Mesenchymal stem cell (in vitro differentiated cells and primary cell): ENCODE data around the gene PTPN13.
A peak's percentile ranks its signal among the peaks of the same experiment; 100 is the strongest.

ENCODE experiments used
- DNase-seq: peaks from one replicate; pipeline ENCODE4 v3.0.0-alpha.2; 2013
- H2AFZ ChIP-seq: one replicate; pipeline ENCODE4 v1.6.1; 2013; ENCODE audit warnings: low read depth, mild to moderate bottlenecking, control low read depth, inconsistent platforms, low read length, moderate library complexity
- H2AK5ac ChIP-seq: 2 replicates; pipeline ENCODE4 v1.6.1; 2013; ENCODE audit warnings: low read length, moderate library complexity, mild to moderate bottlenecking, inconsistent platforms; ENCODE audit not compliant: severe bottlenecking
- H2BK120ac ChIP-seq: one replicate; pipeline ENCODE4 v1.6.1; 2013; ENCODE audit warnings: low read depth, mild to moderate bottlenecking, inconsistent platforms, low read length, moderate library complexity
- H2BK12ac ChIP-seq, 2 experiments: one replicate each; pipeline ENCODE4 v1.6.1; 2013; ENCODE audit warnings: inconsistent platforms in 2 of 2, low read length in 2 of 2, mild to moderate bottlenecking in 2 of 2, moderate library complexity in 2 of 2, control low read depth in 1 of 2
- H2BK15ac ChIP-seq: one replicate; pipeline ENCODE4 v1.6.1; 2013; ENCODE audit warnings: mild to moderate bottlenecking, low read depth, inconsistent platforms; ENCODE audit not compliant: poor library complexity, severe bottlenecking
- H2BK5ac ChIP-seq: 2 replicates; pipeline ENCODE4 v1.6.1; 2013; ENCODE audit warnings: low read depth, mild to moderate bottlenecking, low read length, control low read depth, inconsistent platforms; ENCODE audit not compliant: poor library complexity, severe bottlenecking
- H3K14ac ChIP-seq, 2 experiments: one replicate each; pipeline ENCODE4 v1.6.1; 2013; ENCODE audit warnings: inconsistent platforms in 2 of 2, low read length in 2 of 2, control low read depth in 1 of 2, mild to moderate bottlenecking in 1 of 2, moderate library complexity in 1 of 2
- H3K18ac ChIP-seq, 2 experiments: one replicate each; pipeline ENCODE4 v1.6.1; 2013; ENCODE audit warnings: inconsistent platforms in 2 of 2, low read length in 2 of 2, control low read depth in 1 of 2, low read depth in 1 of 2, mild to moderate bottlenecking in 1 of 2
- H3K23ac ChIP-seq, 2 experiments: one replicate each; pipeline ENCODE4 v1.6.1; 2013; ENCODE audit warnings: inconsistent platforms in 2 of 2, low read length in 2 of 2, mild to moderate bottlenecking in 2 of 2, moderate library complexity in 2 of 2, control low read depth in 1 of 2
- H3K27ac ChIP-seq: 2 replicates; pipeline ENCODE4 v1.5.1; 2013; ENCODE audit warnings: mild to moderate bottlenecking, moderate library complexity, low read length, control low read depth, inconsistent platforms; ENCODE audit not compliant: poor library complexity, severe bottlenecking
- H3K27me3 ChIP-seq, 2 experiments: 2 replicates each; pipeline versions ENCODE4 v1.6.1 to v1.7.0; 2013; ENCODE audit warnings: low read length in 2 of 2, mild to moderate bottlenecking in 2 of 2, moderate library complexity in 2 of 2, control low read depth in 1 of 2, inconsistent platforms in 1 of 2; ENCODE audit not compliant: control insufficient read depth in 1 of 2, insufficient read depth in 1 of 2
- H3K36me3 ChIP-seq, 2 experiments: 2 replicates each; pipeline versions ENCODE4 v1.6.1 to v1.7.0; 2013; ENCODE audit warnings: low read length in 2 of 2, control low read depth in 1 of 2, inconsistent platforms in 1 of 2, low read depth in 1 of 2, mild to moderate bottlenecking in 1 of 2; ENCODE audit not compliant: insufficient read depth in 2 of 2, control insufficient read depth in 1 of 2
- H3K4ac ChIP-seq, 2 experiments: one replicate each; pipeline ENCODE4 v1.6.1; 2013; ENCODE audit warnings: inconsistent platforms in 2 of 2, low read length in 2 of 2, mild to moderate bottlenecking in 2 of 2, moderate library complexity in 2 of 2, control low read depth in 1 of 2, low read depth in 1 of 2
- H3K4me1 ChIP-seq: 2 replicates; pipeline ENCODE4 v1.6.1; 2013; ENCODE audit warnings: low read depth, low read length, control low read depth; ENCODE audit not compliant: control insufficient read depth, insufficient read depth
- H3K4me2 ChIP-seq: 2 replicates; pipeline ENCODE4 v1.6.1; 2013; ENCODE audit warnings: low read length, mild to moderate bottlenecking, inconsistent platforms; ENCODE audit not compliant: poor library complexity, severe bottlenecking
- H3K4me3 ChIP-seq, 2 experiments: 2 replicates each; pipeline versions ENCODE4 v1.5.1 to v1.7.0; 2013; ENCODE audit warnings: low read length in 2 of 2, mild to moderate bottlenecking in 2 of 2, control low read depth in 1 of 2, low read depth in 1 of 2; ENCODE audit not compliant: insufficient read depth in 1 of 2
- H3K79me1 ChIP-seq: replicated peaks from 2 replicates; pipeline ENCODE4 v1.6.1; 2013; ENCODE audit warnings: mild to moderate bottlenecking, control low read depth, low read length, inconsistent platforms; ENCODE audit not compliant: poor library complexity, severe bottlenecking
- H3K9ac ChIP-seq: 2 replicates; pipeline ENCODE4 v1.7.0; 2013; ENCODE audit warnings: mild to moderate bottlenecking, low read length, moderate library complexity
- H3K9me3 ChIP-seq: 2 replicates; pipeline ENCODE4 v1.7.0; 2013; ENCODE audit warnings: mild to moderate bottlenecking, low read length; ENCODE audit not compliant: control insufficient read depth
- H4K8ac ChIP-seq: one replicate; pipeline ENCODE4 v1.6.1; 2013; ENCODE audit warnings: inconsistent platforms, mild to moderate bottlenecking, low read length, moderate library complexity
- H4K91ac ChIP-seq: one replicate; pipeline ENCODE4 v1.6.1; 2013; ENCODE audit warnings: mild to moderate bottlenecking, low read length, inconsistent platforms
- WGBS: methylation state at CpG from one replicate; pipeline ENCODE4 v1.1.7; 2013; ENCODE audit warnings: mixed read lengths; 5-methylcytosine and 5-hydroxymethylcytosine counted together

PTPN13 gene

DNA sequence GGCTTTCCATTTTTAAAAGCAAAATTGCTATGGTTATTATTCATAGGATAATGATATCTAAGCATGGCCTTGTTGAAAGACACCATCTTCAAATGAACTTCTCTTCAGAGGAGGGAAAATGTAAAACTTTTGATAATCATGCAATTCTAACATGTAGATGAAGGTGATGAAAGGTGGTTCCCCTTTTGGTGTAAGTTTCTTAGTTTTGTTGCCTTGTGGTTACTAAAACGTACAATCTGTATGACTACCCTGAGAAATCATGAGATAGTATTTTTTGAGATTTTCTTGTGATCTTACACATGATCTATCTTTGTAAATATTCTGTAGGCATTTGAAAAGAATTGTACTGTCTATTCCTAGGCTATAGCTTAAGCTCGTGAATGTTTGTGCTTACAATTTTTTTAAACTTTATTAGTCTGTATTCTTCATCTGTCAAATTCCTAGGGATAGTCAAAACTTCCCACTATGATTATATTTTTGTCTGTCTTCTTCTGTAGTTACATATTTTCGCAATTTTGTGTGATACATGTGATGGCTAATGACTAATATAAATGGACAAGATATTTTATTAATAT is 47.5 kb downstream of the PTPN13 start:
- H2BK15ac ChIP-seq = no peak overlapping the region
- H4K8ac ChIP-seq = no peak overlapping the region
- no peak overlapping the region for H2BK120ac ChIP-seq
- H2BK5ac ChIP-seq = no peak overlapping the region
- no peak overlapping the region for H3K18ac ChIP-seq
- H3K14ac ChIP-seq = no peak overlapping the region
- peaks cover 12% of the 10 kb centered on the region for H3K79me1 ChIP-seq
- no peak overlapping the region for H3K4ac ChIP-seq
- H3K23ac ChIP-seq = no peak overlapping the region
- H3K9ac ChIP-seq = no peak overlapping the region
- no peak overlapping the region for H2BK12ac ChIP-seq
- no peak overlapping the region for H3K4me3 ChIP-seq
- H3K4me2 ChIP-seq = no peak overlapping the region
- H3K4me1 ChIP-seq = no peaks in the 10 kb centered on the region
- no peak for DNase-seq
- peaks cover 10 to 18% of the 10 kb centered on the region in 2 experiments for H3K36me3 ChIP-seq
- WGBS = no CpG with 5 or more reads among the region's 3 CpGs
- H3K9me3 ChIP-seq = no peaks in the 10 kb centered on the region
- no peak overlapping the region for H2AFZ ChIP-seq
- no peak overlapping the region for H3K27ac ChIP-seq
- no peaks in the 10 kb centered on the region for H3K27me3 ChIP-seq
- no peak overlapping the region for H4K91ac ChIP-seq
- no peak overlapping the region for H2AK5ac ChIP-seq

- no peak overlapping the region for H3K14ac ChIP-seq
- H3K4ac ChIP-seq = no peak overlapping the region
- WGBS = 96% methylated on average over 8 of the region's 8 CpGs
- H2AK5ac ChIP-seq = no peak overlapping the region
- peaks cover 9% of the 10 kb centered on the region for H3K79me1 ChIP-seq
- no peak overlapping the region for H3K18ac ChIP-seq
- H2BK5ac ChIP-seq = no peak overlapping the region
- peaks cover 11 to 18% of the 10 kb centered on the region in 2 experiments for H3K36me3 ChIP-seq
- H3K4me2 ChIP-seq = no peak overlapping the region
- H3K9me3 ChIP-seq = peaks cover 18% of the 10 kb centered on the region
- no peak overlapping the region for H2AFZ ChIP-seq
- no peak overlapping the region for H3K23ac ChIP-seq
- no peaks in the 10 kb centered on the region for H3K27me3 ChIP-seq
- H4K8ac ChIP-seq = no peak overlapping the region
- H3K9ac ChIP-seq = no peak overlapping the region
- H2BK15ac ChIP-seq = no peak overlapping the region
- no peak overlapping the region for H4K91ac ChIP-seq
- H3K27ac ChIP-seq = no peak overlapping the region
- no peaks in the 10 kb centered on the region for H3K4me1 ChIP-seq
- DNase-seq = no peak
- no peak overlapping the region for H3K4me3 ChIP-seq
- H2BK12ac ChIP-seq = no peak overlapping the region
- H2BK120ac ChIP-seq = no peak overlapping the region
Measured at GRCh38 chr4:86644892-86645291, 50.8 kb downstream of the PTPN13 start.

DNA sequence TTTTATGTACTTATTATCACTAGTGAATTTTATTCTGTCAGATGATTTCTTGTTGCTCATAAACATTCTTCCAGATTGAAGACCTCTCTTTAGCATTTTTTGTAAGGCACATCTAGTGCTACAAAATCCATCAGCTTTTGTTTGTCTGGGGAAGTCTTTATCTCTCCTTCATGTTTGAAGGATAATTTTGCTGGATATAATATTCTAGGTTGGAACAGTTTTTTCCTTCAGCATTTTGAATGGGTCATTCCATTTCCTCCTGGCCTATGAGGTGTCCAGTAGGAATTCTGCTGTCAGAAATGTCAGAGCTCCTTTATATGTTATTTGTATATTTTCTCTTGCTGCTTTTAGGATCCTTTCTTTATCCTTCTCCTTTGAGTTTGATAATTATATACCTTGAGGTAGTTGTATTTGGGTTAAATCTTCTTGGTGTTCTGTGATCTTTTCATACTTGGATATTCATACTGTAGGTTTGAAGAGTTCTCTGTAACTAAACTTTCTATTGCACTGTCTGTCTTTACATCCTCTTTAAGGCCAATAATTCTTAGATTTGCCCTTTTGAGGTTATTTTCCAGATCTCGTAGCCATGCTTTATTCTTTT is 58.3 kb downstream of the PTPN13 start:
- WGBS = 100% methylated on average over 1 of the region's 1 CpG
- Histone ChIP-seq H3K4me2 (no peak overlapping the region), H3K9ac (no peak overlapping the region), H2BK12ac (no peak overlapping the region), H3K23ac (no peak overlapping the region), H2AK5ac (no peak overlapping the region), H2AFZ (no peak overlapping the region), H3K27ac (no peak overlapping the region), H4K8ac (no peak overlapping the region), H3K4me3 (no peak overlapping the region), H3K79me1 (peaks cover 10% of the 10 kb centered on the region), H3K27me3 (no peaks in the 10 kb centered on the region), H3K4me1 (no peaks in the 10 kb centered on the region), H2BK120ac (no peak overlapping the region), H3K36me3 (peaks cover under 1 to 12% of the 10 kb centered on the region in 2 experiments), H2BK15ac (no peak overlapping the region), H3K4ac (no peak overlapping the region), H3K14ac (no peak overlapping the region), H3K18ac (no peak overlapping the region), H2BK5ac (no peak overlapping the region), H3K9me3 (peaks cover 57% of the 10 kb centered on the region), H4K91ac (no peak overlapping the region)
- no peak for DNase-seq

GRCh38 chr4:86653237-86653865 is 59.2 kb downstream of the PTPN13 start:
- peak overlapping the region in 1 of 2 experiments; percentile 4 for H3K4me3 ChIP-seq
- H4K91ac ChIP-seq = no peak overlapping the region
- H4K8ac ChIP-seq = no peak overlapping the region
- no peak overlapping the region for H2BK5ac ChIP-seq
- no peak overlapping the region for H3K4me2 ChIP-seq
- H3K9ac ChIP-seq = no peak overlapping the region
- H3K4ac ChIP-seq = no peak overlapping the region
- no peak overlapping the region for H2BK12ac ChIP-seq
- peaks cover 18% of the 10 kb centered on the region for H3K79me1 ChIP-seq
- DNase-seq = no peak
- H2BK15ac ChIP-seq = no peak overlapping the region
- H3K9me3 ChIP-seq = peaks cover 54% of the 10 kb centered on the region
- H3K23ac ChIP-seq = no peak overlapping the region
- H2AFZ ChIP-seq = no peak overlapping the region
- H3K36me3 ChIP-seq = peaks cover 4 to 19% of the 10 kb centered on the region in 2 experiments
- H3K27ac ChIP-seq = no peak overlapping the region
- no peaks in the 10 kb centered on the region for H3K27me3 ChIP-seq
- H3K4me1 ChIP-seq = no peaks in the 10 kb centered on the region
- H2BK120ac ChIP-seq = no peak overlapping the region
- no peak overlapping the region for H3K14ac ChIP-seq
- no peak overlapping the region for H2AK5ac ChIP-seq
- H3K18ac ChIP-seq = no peak overlapping the region
- WGBS = 93% methylated on average over 1 of the region's 4 CpGs
